Stomach (tissue), 9 donors: Measurements from ENCODE around the gene SRCIN1. TPM values are rescaled to one million over a fixed set of nuclear protein-coding genes. Genes with fewer than 3 reads are reported as not detected.

Source experiments
- DNase-seq, 2 donors: peaks; one replicate each; pipeline versions ENCODE4 v3.0.0 to v3.0.0-alpha.2; 2013 to 2019
- H3K27ac ChIP-seq, 5 donors: fragments of 200-600 bp in 4 of 5; sonication (generic) in 4 of 5; one replicate each; pipeline ENCODE4 v1.5.1; 2013 to 2019; ENCODE audit warnings: mild to moderate bottlenecking in 1 of 5, moderate library complexity in 1 of 5
- H3K27me3 ChIP-seq, 3 donors: fragments of 200-600 bp; sonication (generic); one replicate each; pipeline ENCODE4 v1.5.1; 2017 to 2019; ENCODE audit warnings: mixed run types in 1 of 3
- H3K36me3 ChIP-seq, 4 donors: fragments of 200-600 bp; sonication (generic); 1 replicate in 3 of 4; 2 replicates in 1 of 4; pipeline ENCODE4 v1.5.1; 2016 to 2019
- H3K4me1 ChIP-seq, 4 donors: fragments of 200-600 bp; sonication (generic); one replicate each; pipeline ENCODE4 v1.5.1; 2016 to 2019
- H3K4me3 ChIP-seq, 4 donors: fragments of 200-600 bp; sonication (generic) in 3 of 4; one replicate each; pipeline ENCODE4 v1.5.1; 2016 to 2019; ENCODE audit warnings: mild to moderate bottlenecking in 1 of 4
- H3K9me3 ChIP-seq, 4 donors: fragments of 200-600 bp; sonication (generic); one replicate each; pipeline ENCODE4 v1.5.1; 2016 to 2019
- CTCF ChIP-seq, 7 experiments: fragments of 450-650 bp in 4 of 7; fragments of 200-600 bp in 3 of 7; sonication (generic) in 3 of 7; IDR thresholded peaks; one replicate each; pipeline ENCODE4 v1.5.1; 2016 to 2019; ENCODE audit warnings: antibody characterized with exemption in 7 of 7, control low read depth in 2 of 7, mild to moderate bottlenecking in 1 of 7
- EP300 ChIP-seq: sonication (generic); formaldehyde crosslinking; IDR thresholded peaks from one replicate; pipeline ENCODE4 v1.6.1; 2017; ENCODE audit warnings: antibody characterized with exemption
- POLR2A ChIP-seq, 4 donors: fragments of 450-650 bp; IDR thresholded peaks; one replicate each; pipeline ENCODE4 v1.6.1; 2016; ENCODE audit warnings: antibody characterized with exemption in 4 of 4, control low read depth in 2 of 4, mild to moderate bottlenecking in 1 of 4, moderate library complexity in 1 of 4
- POLR2AphosphoS5 ChIP-seq, 3 donors: sonication (generic); formaldehyde crosslinking; IDR thresholded peaks; one replicate each; pipeline ENCODE4 v1.6.1; 2016; ENCODE audit warnings: antibody characterized with exemption in 3 of 3
- WGBS, 5 donors: extraction: QIAGEN DNeasy Blood & Tissue Kit in 3 of 5; methylation state at CpG; one replicate each; pipeline versions ENCODE4 v1.1.5 to v1.1.7; 2013 to 2018; 5-methylcytosine and 5-hydroxymethylcytosine counted together
- intact Hi-C: fragments of 100-400 bp; cut with DNase I; formaldehyde crosslinking; loops from one replicate; pipeline ENCODE4 v1.15.1; 2023; ENCODE audit warnings: low total_unique reads
- polyA plus RNA-seq, 3 donors: library from polyadenylated mRNA; stranded (reverse); fragments of 200-250 nt; gene quantifications; one replicate each; pipeline ENCODE4 v1.2.3, GENCODE V29; 2013
- total RNA-seq, 5 donors: library from RNA; depleted of rRNA; stranded (reverse); fragments of >200 nt; gene quantifications; one replicate each; pipeline versions ENCODE4 v1.1.0 to v1.2.3, GENCODE V29; 2014 to 2016
- donor health status: healthy with polysubstance abuse.
- donor health status: Bipolar disorder and iron deficiency.
- donor health status: healthy.

SRCIN1 gene
- total and polyA plus RNA-seq, 8 donors = 0.29 to 21.9 (median 1.9) TPM

GRCh38 chr17:38621538-38621937 lies 15.8 kb upstream of the SRCIN1 start:
- DNase-seq = no peak
- peaks cover 0 to 64% (median 0%) of the 10 kb centered on the region in 3 donors for H3K27me3 ChIP-seq
- 66 to 78% (median 72%) methylated on average over 2 of the region's 2 CpGs for WGBS, 5 donors

GRCh38 chr17:38620551-38621277 lies 15.0 kb upstream of the SRCIN1 start:
- H3K27me3 ChIP-seq = peaks cover 0 to 64% (median 0%) of the 10 kb centered on the region in 3 donors
- no peaks in the 10 kb centered on the region for H3K36me3 ChIP-seq
- intact Hi-C loops = no loop called here
- DNase-seq = no peak
- 75 to 80% (median 76%) methylated on average over 12 of the region's 12 CpGs for WGBS, 5 donors
- no peaks in the 10 kb centered on the region for H3K4me1 ChIP-seq
- no peak overlapping the region for H3K27ac ChIP-seq
- TF ChIP-seq EP300 (no peak), POLR2AphosphoS5 (IDR thresholded peaks at IDR 0.05) (no peak), POLR2A (IDR thresholded peaks at IDR 0.05) (no peak), CTCF (IDR thresholded peaks at IDR 0.05) (no peak)
- no peak overlapping the region for H3K4me3 ChIP-seq
- H3K9me3 ChIP-seq = no peaks in the 10 kb centered on the region

More at GRCh38 chr17:38621538-38621937, 15.8 kb upstream of the SRCIN1 start:
- H3K4me1 ChIP-seq = no peaks in the 10 kb centered on the region
- intact Hi-C loops = no loop called here
- no peak overlapping the region for H3K4me3 ChIP-seq
- no peaks in the 10 kb centered on the region for H3K36me3 ChIP-seq
- H3K27ac ChIP-seq = no peak overlapping the region
- no peak for TF ChIP-seq POLR2A (IDR thresholded peaks at IDR 0.05)
- TF ChIP-seq POLR2AphosphoS5 (IDR thresholded peaks at IDR 0.05) = no peak
- no peak for TF ChIP-seq EP300
- no peak for TF ChIP-seq CTCF (IDR thresholded peaks at IDR 0.05)
- H3K9me3 ChIP-seq = no peaks in the 10 kb centered on the region

GRCh38 chr17:38619937-38620550 lies 14.3 kb upstream of the SRCIN1 start:
- no peak for TF ChIP-seq POLR2AphosphoS5 (IDR thresholded peaks at IDR 0.05)
- TF ChIP-seq POLR2A (IDR thresholded peaks at IDR 0.05) = no peak
- no peak for TF ChIP-seq EP300
- no peak for TF ChIP-seq CTCF (IDR thresholded peaks at IDR 0.05)

GRCh38 chr17:38619451-38619795 lies 13.7 kb upstream of the SRCIN1 start:
- Histone ChIP-seq H3K4me1 (peaks cover 0 to 1% (median 0%) of the 10 kb centered on the region in 4 donors), H3K9me3 (no peaks in the 10 kb centered on the region), H3K27ac (no peak overlapping the region), H3K4me3 (no peak overlapping the region), H3K36me3 (no peaks in the 10 kb centered on the region), H3K27me3 (peaks cover 0 to 63% (median 0%) of the 10 kb centered on the region in 3 donors)
- intact Hi-C loops = no loop called here
- DNase-seq = no peak
- WGBS, 5 donors = 88 to 94% (median 92%) methylated on average over 2 of the region's 2 CpGs
- TF ChIP-seq EP300 = no peak
- no peak for TF ChIP-seq POLR2A (IDR thresholded peaks at IDR 0.05)
- no peak for TF ChIP-seq CTCF (IDR thresholded peaks at IDR 0.05)
- TF ChIP-seq POLR2AphosphoS5 (IDR thresholded peaks at IDR 0.05) = no peak

More at GRCh38 chr17:38619937-38620550, 14.3 kb upstream of the SRCIN1 start:
- Histone ChIP-seq H3K4me1 (no peaks in the 10 kb centered on the region), H3K9me3 (no peaks in the 10 kb centered on the region), H3K27ac (no peak overlapping the region), H3K4me3 (no peak overlapping the region), H3K27me3 (peaks cover 0 to 62% (median 0%) of the 10 kb centered on the region in 3 donors), H3K36me3 (no peaks in the 10 kb centered on the region)
- 74 to 77% (median 76%) methylated on average over 9 of the region's 9 CpGs for WGBS, 5 donors
- intact Hi-C loops = no loop called here
- no peak for DNase-seq
